Ovary (tissue), 9 donors: ENCODE measurements around the gene RALGAPB. TPM values are rescaled to one million over a fixed set of nuclear protein-coding genes. Genes with fewer than 3 reads are reported as not detected.

Experiments
- DNase-seq, 5 donors: peaks; one replicate each; pipeline ENCODE4 v3.0.0-alpha.2; 2019 to 2020
- H3K27ac ChIP-seq, 2 donors: fragments of 200-600 bp; one replicate each; pipeline versions ENCODE4 v1.5.1 to v1.8.0; 2019 to 2022
- H3K27me3 ChIP-seq: fragments of 200-600 bp; one replicate; pipeline ENCODE4 v1.8.0; 2022
- H3K36me3 ChIP-seq: fragments of 200-600 bp; sonication (generic); one replicate; pipeline ENCODE4 v1.5.1; 2019
- H3K4me1 ChIP-seq: one replicate; pipeline ENCODE4 v1.8.1; 2013; ENCODE audit warnings: mild to moderate bottlenecking, moderate library complexity; ENCODE audit not compliant: insufficient read depth
- H3K4me3 ChIP-seq: fragments of 200-600 bp; sonication (generic); one replicate; pipeline ENCODE4 v1.5.1; 2017
- H3K9me3 ChIP-seq, 2 donors: fragments of 200-600 bp in 1 of 2; sonication (generic) in 1 of 2; one replicate each; pipeline versions ENCODE4 v1.5.1 to v1.8.1; 2013 to 2019; ENCODE audit warnings: mild to moderate bottlenecking in 1 of 2, moderate library complexity in 1 of 2
- CTCF ChIP-seq, 3 donors: fragments of 450-650 bp in 2 of 3; fragments of 200-600 bp in 1 of 3; IDR thresholded peaks; one replicate each; pipeline versions ENCODE4 v1.5.1 to v1.8.0; 2016 to 2022; ENCODE audit warnings: antibody characterized with exemption in 3 of 3, mild to moderate bottlenecking in 1 of 3
- EP300 ChIP-seq: sonication (generic); formaldehyde crosslinking; IDR thresholded peaks from one replicate; pipeline ENCODE4 v1.6.1; 2017; ENCODE audit warnings: antibody characterized with exemption
- POLR2A ChIP-seq: fragments of 450-650 bp; IDR thresholded peaks from one replicate; pipeline ENCODE4 v1.6.1; 2017; ENCODE audit warnings: antibody characterized with exemption, mild to moderate bottlenecking, moderate library complexity
- WGBS, 3 donors: extraction: QIAGEN DNeasy Blood & Tissue Kit in 1 of 3; methylation state at CpG; one replicate each; pipeline versions ENCODE4 v1.1.5 to v1.1.7; 2013 to 2017; 5-methylcytosine and 5-hydroxymethylcytosine counted together
- intact Hi-C, 4 donors: fragments of 100-400 bp; cut with DNase I; formaldehyde crosslinking; loops; one replicate each; pipeline versions ENCODE4 v1.11.0 to v1.15.1; 2022 to 2023
- polyA plus RNA-seq, 2 donors: library from polyadenylated mRNA; stranded (reverse); fragments of 200-250 nt in 1 of 2; fragments of 350-450 nt in 1 of 2; fragmentation: Illumina TruSeq in 1 of 2; extraction: RNeasy Lipid Tissue Mini Kit (QIAGEN cat#74804) in 1 of 2; gene quantifications; one replicate each; pipeline ENCODE4 v1.2.3, GENCODE V29; 2013 to 2014
- total RNA-seq, 7 donors: library from RNA; depleted of rRNA in 2 of 7; stranded (reverse); fragments of >200 nt in 2 of 7; fragmentation: NEBNext Ultra II Directional in 3 of 7; extraction: Animal tissue kit (Norgen Biotek cat#: 25700) in 3 of 7; gene quantifications; one replicate each; pipeline versions ENCODE4 v1.1.0 to v1.2.4, GENCODE V29; 2016 to 2023
- donor health status: DM: no; HTN: no; CAD: no; lungs with moderate emphysema.
- donor health status: DM: no; HTN: no; CAD: no.
- donor health status: Bipolar disorder and iron deficiency.
- donor health status: DM: yes; HTN: yes; CAD: no.
- donor health status: DM: no; HTN: no; CAD: no.
- donor health status: DM: yes; HTN: yes; CAD: no.

RALGAPB gene
- total and polyA plus RNA-seq, 9 donors: 10.4 to 41.3 (median 30.0) TPM

GRCh38 chr20:38564680-38565079 lies 92.0 kb downstream of the RALGAPB start:
- Histone ChIP-seq H3K27ac (no peak overlapping the region), H3K9me3 (no peaks in the 10 kb centered on the region), H3K27me3 (no peaks in the 10 kb centered on the region), H3K4me1 (no peaks in the 10 kb centered on the region), H3K4me3 (no peak overlapping the region), H3K36me3 (no peaks in the 10 kb centered on the region)
- no peak for DNase-seq
- intact Hi-C loops: loop anchor here in 1 of 4 donors (10.0 kb wide), 1 partner anchor 60 kb away; no protein-coding TSS in a partner anchor
- 91 to 95% (median 92%) methylated on average over 1 of the region's 1 CpG for WGBS, 3 donors
- no peak for TF ChIP-seq EP300
- no peak for TF ChIP-seq POLR2A
- no peak for TF ChIP-seq CTCF (IDR thresholded peaks at IDR 0.05)

GRCh38 chr20:38566036-38566598 lies 93.5 kb downstream of the RALGAPB start:
- Histone ChIP-seq H3K36me3 (no peaks in the 10 kb centered on the region), H3K27ac (no peak overlapping the region), H3K27me3 (no peaks in the 10 kb centered on the region), H3K4me3 (no peak overlapping the region), H3K9me3 (no peaks in the 10 kb centered on the region), H3K4me1 (no peaks in the 10 kb centered on the region)
- no peak for DNase-seq
- TF ChIP-seq EP300 (no peak), CTCF (IDR thresholded peaks at IDR 0.05) (no peak), POLR2A (no peak)
- intact Hi-C loops: loop anchor here in 1 of 4 donors (10.0 kb wide), 1 partner anchor 59 kb away; no protein-coding TSS in a partner anchor
- WGBS, 3 donors: 90 to 94% (median 90%) methylated on average over 6 of the region's 6 CpGs

GRCh38 chr20:38569747-38570525 lies 97.3 kb downstream of the RALGAPB start:
- WGBS, 3 donors: 79 to 85% (median 79%) methylated on average over 5 of the region's 5 CpGs
- Histone ChIP-seq H3K4me3 (no peak overlapping the region), H3K27ac (no peak overlapping the region), H3K36me3 (no peaks in the 10 kb centered on the region), H3K27me3 (no peaks in the 10 kb centered on the region), H3K4me1 (no peaks in the 10 kb centered on the region), H3K9me3 (no peaks in the 10 kb centered on the region)
- no peak for DNase-seq
- intact Hi-C loops: loop anchor here in 1 of 4 donors (10.0 kb wide), 1 partner anchor 55 kb away; no protein-coding TSS in a partner anchor
- TF ChIP-seq POLR2A: no peak
- no peak for TF ChIP-seq CTCF (IDR thresholded peaks at IDR 0.05)
- TF ChIP-seq EP300: no peak

GRCh38 chr20:38573413-38573812 lies 100.8 kb downstream of the RALGAPB start:
- H3K27ac ChIP-seq: no peak overlapping the region
- no peak overlapping the region for H3K4me3 ChIP-seq
- no peaks in the 10 kb centered on the region for H3K36me3 ChIP-seq
- no peaks in the 10 kb centered on the region for H3K4me1 ChIP-seq
- intact Hi-C loops: no loop called here
- WGBS, 3 donors: 62 to 81% (median 73%) methylated on average over 7 of the region's 7 CpGs
- H3K27me3 ChIP-seq: no peaks in the 10 kb centered on the region
- DNase-seq: no peak
- no peak for TF ChIP-seq EP300
- TF ChIP-seq POLR2A: no peak
- no peak for TF ChIP-seq CTCF (IDR thresholded peaks at IDR 0.05)
- no peaks in the 10 kb centered on the region for H3K9me3 ChIP-seq
